Measurements from ENCODE around the gene ANKRD11.

The ANKRD11 gene

DNA sequence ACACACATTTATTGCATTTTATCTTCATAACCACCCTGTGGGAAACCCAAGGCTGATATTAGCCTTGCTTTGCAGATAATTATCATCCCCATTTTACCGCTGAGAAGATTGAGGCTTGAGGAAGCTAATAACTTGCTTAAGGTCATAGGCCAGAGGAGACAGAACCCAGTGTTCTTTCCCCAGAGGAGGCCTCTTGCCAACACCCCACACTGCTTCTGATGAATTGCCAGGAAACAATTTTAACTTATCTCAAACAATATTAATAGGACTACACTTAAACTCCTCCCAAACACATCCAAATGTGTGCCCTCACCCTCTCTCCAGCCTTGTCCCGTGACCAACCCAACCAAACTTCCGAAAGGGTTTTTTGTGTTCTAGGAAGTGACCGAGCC, 15.7 kb upstream of the ANKRD11 start:
- no peak for DNase-seq

DNA sequence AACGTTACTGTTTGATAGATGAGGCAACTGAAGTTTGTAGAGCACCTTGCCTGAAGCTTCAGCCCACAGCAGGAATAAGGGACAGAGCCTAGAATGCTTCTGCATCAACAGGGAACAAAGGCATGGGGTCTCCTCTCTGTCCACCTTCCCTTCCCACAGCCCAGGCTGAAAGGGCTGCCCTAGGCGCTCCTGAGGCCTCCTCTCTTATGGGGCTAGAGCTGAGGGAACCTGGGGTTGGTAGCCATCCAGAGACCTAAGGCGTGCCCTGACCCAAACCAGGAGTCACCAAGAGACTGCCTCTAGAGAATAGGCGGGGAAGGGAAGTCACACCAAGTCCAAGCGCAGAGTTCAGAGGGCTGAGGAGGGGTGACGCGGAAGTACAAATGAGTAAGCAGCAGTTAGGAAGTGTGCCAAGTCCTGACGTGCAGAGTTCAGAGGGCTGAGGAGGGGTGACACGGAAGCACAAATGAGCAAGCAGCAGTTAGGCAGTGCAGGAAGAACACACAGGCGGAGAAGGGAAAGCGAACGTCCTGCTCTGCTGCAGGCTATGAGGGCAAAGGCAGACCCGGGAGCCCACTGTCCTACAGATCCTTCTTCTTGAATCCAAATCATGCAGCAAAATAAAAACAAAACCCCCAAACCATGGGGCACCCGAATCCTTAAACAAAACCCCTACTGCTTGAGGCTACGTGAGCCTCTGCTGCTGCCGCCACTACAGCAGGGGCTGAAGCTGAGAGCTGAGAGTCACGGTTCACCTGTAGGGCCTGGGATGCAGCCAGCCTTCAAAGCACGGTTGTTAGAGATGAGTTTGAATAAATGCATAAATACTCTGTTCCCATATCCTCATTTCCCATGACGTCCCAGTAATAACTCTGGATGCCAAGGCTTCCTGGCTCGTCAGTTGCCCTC, 15.1 kb upstream of the ANKRD11 start:
- peak; percentile 90 for DNase-seq

DNA sequence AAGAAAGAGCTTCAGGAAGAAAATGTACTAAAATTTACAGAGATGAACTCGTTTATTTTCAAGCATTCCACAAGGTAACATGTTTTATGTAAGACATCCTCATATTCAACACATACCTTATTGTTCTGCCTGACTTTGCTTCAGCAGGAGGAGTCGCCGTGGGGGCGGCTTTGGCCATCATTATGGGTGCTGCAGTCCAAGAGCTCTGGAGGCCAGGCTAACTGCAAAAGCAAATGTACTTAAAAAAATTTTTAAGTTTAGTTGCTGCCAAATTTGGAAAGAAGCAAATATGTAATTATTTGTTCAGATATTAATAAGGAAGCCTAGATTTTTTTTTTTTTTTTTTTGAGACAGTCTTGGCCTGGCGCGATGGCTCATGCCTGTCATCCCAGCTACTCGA, 13.7 kb upstream of the ANKRD11 start:
- DNase-seq = no peak

GRCh38 chr16:89502081-89502843, 11.9 kb upstream of the ANKRD11 start:
- no peak for DNase-seq

GRCh38 chr16:89499767-89500166, 9.4 kb upstream of the ANKRD11 start:
- no peak for DNase-seq

DNA sequence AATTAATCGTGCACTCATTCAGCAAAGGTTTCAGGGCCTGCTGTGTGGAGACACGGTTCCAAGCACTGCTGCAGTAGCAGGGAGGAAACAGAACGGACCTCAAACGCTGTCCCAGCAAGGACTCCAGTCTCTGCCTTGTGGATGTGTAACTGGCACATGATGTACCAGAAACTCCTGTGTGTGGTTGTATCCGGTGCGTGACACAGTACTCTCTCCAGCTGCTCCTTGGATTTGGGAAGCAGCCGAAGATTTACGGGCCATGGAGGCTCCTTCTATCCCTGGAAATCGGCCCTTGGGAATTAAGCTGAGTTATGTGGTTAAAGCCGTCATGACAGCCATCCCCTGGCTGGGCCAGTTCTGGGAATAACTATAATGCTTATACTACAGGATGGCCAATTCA, 8.5 kb upstream of the ANKRD11 start:
- no peak for DNase-seq

DNA sequence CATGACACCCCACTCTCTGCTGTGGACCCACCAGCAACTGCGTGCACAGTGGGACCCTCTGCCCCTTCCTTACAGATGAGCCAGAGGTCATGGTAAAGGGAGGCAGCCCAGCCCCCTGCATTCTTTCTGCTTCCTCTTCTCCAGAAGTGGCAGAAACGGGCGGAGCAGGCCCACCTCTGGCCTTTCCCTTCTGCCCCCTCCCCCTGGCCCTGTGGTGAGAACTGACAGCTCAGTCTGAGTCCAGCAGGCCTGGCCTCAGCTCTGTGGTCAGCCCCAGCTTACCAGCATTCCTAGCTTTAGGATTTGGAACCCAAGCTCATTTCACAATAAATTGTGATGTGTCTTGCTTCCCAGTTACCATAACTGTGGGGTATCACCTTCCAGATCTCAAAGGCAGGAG, 4.8 kb upstream of the ANKRD11 start:
- DNase-seq = no peak

GRCh38 chr16:89493776-89494175, 3.4 kb upstream of the ANKRD11 start:
- DNase-seq = no peak

DNA sequence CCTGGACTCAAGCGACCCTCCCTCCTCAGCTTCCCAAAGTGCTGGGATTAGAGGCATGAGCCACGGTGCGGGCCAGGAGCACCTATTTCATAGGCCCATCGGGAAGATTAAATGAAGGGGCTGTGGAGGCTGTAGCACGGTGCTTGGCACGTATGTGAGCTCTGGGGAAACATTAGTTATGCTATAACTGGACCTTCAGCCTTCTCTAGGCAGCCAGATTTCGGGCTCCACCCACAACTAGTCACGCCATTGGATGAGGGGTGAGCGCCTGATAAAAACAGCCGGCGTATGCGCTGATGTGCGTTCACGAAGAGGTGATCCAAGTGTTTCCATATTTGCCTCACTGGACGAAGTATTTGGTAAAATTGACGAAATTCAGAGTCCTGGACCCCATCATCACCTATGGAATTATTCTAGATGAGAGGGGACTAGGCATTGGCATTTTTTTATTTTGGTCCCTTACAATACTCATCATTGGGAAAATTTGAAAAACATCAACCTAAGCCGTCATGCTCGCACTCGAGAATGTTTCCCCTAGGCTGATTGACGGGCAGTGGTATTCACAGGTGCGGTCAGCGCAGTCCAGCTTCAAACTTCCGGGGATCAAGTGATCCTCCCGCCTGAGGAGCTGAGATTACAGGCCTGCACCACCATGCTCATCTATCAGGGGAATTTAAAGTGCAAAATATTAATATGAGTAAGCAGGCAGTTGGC, 1.8 kb upstream of the ANKRD11 start:
- no peak for DNase-seq

DNA sequence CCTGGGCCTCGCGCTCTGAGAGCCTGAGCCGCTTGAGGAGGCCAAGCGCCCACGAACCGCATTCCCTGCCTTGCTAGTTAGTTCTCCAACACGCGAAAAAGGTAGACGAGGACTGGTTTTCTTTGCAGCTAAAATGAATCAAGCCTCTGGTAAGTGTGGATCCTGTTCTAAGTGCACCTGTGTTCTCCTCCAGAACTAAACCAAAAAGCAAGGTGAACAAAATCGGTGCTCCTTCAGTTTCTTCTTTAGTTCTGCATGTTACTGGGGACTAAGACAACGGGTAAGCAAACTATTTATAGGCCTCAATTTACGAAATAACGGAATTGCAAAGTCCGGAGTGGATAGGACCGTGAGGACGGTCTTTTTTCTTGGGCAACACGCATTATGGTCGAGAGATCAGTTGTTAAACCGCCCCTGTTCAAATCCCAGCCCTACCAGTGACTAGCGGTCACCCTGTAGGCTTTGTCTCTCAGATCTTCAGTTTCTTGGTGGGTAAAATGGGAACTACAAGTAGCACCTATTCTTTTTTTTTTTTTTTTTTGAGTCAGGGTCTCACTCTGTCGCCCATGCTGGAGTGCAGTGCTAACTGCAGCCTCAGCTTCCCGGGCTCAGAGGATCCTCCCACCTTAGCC, 993 bp upstream of the ANKRD11 start:
- DNase-seq = no peak

DNA sequence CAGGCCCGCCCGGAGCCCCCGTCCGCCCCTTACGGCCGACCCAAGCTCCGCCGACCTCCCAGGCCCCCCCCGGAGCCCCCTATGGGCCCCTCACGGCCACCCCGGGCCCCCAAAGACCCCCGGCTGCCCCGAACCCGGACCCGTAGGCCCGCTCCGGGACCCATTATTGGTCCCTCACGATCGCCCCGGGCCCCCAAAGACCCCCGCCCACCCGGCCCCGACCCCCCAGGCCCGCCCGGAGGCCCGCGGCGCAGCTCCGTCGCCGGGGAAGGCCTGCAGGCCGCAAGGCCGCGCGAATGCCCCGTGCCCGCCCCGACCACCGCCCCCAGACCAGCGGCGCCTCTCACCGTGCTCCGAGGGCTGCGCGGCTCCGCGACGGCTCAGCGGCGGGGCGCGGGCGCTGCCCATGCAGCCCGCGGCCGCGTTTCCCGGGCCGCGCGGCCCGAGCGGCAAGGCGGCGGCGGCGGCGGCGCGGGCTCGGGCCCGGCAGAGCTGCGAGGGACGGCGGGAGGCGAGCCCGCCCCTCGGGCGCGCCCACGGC, 393 bp downstream of the ANKRD11 start:
- no peak for DNase-seq

DNA sequence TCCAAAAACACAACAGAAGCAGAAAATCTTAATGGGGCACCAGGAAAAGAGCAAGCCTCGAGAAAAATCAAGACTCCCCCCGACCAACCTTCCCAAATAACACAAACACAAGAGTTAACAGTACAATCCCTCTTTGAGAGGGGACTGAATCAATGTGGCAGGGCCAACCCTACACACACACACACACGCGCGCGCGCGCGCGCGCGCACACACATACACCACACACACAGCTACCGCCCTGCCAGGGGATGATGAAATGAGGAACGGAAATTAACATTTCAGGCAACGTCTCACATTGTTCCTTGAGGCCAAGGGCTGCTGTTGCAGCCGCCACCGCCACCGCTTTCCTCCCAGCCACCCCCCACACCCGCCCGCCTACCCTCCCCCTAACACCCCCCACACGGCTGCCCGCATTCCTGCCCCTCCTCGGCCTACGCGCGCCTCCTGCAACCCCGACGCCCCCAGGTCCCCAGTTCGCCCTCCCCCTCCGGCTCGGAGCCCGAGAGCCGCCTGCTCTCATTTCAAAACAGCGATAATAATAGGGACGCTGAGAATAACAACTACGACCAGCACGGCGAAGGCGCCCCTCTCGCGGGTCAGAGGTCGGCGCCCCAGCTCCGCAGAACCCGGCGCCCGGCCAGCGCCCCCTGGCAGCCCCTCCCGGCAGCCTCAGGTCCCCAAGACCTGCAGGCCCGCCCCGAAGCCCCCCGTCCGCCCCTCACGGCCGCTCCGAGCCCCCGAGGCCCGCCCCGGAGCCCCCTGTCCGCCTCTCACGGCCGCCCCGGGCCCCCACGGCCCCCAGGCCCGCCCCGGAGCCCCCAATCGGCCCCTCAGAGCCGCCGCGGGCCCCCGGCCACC, 1.1 kb downstream of the ANKRD11 start:
- peak; percentile 91 for DNase-seq

- no peak for DNase-seq
These were observed 4.6 kb downstream of the ANKRD11 start for GRCh38 chr16:89485701-89486246.

DNA sequence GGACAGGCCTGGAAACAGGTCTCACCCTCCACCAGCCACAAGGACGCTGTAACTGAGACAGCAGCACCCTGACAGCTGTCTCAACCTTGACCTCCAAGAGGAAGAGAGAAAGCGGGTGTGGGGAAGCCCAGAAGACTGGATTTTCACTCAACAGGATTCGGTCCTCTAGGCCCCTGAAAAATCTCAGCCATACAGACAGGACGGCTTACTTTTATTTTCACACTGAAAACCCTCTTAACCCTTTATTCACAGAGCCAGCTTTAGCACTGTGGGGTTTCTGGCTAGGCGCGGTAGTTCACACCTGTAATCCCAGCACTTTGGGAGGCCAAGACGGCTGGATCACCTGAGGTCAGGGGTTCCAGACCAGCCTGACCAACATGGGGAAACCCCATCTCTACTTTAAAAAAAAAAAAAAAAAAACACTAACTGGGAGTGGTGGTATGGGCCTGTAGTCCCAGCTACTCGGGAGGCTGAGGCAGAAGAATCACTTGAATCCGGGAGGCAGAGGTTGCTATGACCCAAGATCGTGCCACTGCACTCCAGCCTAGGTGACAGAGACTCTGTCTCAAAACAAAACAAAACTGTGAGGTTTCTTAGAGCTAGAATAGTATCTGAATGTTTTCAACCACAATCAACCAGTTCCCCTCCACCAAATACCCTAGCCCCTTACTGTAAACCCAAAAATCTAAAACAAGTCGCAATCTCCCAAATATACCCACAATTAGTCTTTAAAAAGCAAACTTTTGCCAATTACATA, 5.3 kb downstream of the ANKRD11 start:
- peak; percentile 42 for DNase-seq

DNA sequence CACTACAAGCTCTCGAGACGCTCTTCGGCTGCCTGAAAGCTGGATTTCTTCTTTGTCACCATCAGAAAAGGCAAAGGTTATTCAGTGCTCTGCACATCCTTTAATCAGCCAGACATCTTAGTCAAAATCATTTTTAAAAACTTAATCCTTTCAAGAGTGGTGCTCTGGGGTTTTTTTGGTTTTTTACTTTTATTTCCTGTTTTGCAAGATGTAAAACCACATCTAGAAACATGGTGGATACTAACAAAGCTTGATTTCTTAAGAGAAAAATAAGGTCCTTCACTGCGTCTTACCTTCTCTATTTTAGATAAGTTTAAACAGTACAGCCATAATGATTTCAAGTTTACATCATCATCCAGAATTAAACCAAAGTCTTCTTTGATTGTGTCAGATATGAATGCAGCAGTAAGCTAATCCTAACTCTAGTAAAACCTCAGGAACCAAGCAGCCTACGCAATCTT, 6.3 kb downstream of the ANKRD11 start:
- DNase-seq = no peak

GRCh38 chr16:89482817-89483205, 7.5 kb downstream of the ANKRD11 start:
- DNase-seq = no peak

DNA sequence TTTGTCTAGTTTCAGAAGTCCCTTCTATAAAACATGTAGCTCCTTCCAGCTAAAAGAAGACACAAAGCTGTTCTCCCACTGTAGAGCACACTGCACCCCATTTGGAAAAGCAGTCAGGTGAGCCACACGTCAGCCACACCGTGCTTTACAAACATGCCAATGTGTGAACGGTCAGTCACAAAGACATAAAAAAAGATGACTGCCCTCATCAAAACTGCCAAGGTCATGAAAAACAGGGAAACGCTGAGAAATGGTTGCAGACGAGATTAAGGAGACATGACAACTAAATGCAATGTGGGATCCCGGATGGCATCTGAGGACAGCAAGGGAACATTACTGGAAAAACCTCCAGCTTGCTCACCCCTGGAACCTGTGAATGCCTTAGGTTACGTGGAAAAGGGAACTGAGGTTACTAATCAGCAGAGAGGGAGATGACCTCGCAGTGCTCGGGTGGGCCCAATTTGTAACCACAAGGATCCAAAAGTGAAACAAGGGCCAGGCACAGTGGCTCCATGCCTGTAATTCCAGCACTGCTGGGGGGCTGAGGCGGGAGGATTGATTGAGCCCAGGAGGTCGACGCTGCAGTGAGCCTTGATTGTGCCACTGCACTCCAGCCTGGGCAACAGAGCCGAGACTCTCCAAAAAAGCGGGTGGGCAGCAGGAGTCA, 8.1 kb downstream of the ANKRD11 start:
- no peak for DNase-seq

GRCh38 chr16:89481356-89481955, 8.9 kb downstream of the ANKRD11 start:
- DNase-seq = no peak

GRCh38 chr16:89478576-89479221, 11.7 kb downstream of the ANKRD11 start:
- no peak for DNase-seq

Measured in CD4-positive, alpha-beta T cell treated with Interferon gamma for 1 hour (primary cell).